GM18498 (cell line): ENCODE results near the gene TBCK.
"Not testable (repeated sequence)": the region's sequence is repeated elsewhere in the genome, so short reads cannot be mapped to it uniquely, and the experiment has no call there.

Experiments
- ATAC-seq: cut with Tn5 transposase; IDR thresholded peaks from one replicate; pipeline ENCODE4 v1.9.1; 2021; ENCODE audit warnings: mild to moderate bottlenecking, moderate library complexity; ENCODE audit not compliant: unreplicated experiment

The TBCK gene

DNA sequence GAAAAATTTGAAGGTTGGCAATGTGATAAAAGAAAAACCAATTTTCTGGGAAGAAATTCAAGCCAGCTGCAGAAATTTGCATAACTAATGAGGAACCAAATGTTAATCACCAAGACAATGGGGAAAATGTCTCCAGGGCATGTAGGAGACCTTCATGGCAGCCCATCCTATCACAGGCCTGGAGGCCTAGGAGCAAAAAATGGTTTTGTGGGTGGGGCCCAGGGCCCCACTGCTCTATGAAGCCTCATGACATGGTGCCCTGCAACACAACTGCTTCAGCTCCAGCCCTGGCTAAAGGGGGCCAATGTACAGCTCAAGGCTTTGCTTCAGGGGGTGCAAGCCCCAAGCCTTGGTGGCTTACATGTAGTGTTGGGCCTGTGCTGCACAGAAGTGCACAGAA is 184.0 kb downstream of the TBCK start:
- ATAC-seq, result no peak

DNA sequence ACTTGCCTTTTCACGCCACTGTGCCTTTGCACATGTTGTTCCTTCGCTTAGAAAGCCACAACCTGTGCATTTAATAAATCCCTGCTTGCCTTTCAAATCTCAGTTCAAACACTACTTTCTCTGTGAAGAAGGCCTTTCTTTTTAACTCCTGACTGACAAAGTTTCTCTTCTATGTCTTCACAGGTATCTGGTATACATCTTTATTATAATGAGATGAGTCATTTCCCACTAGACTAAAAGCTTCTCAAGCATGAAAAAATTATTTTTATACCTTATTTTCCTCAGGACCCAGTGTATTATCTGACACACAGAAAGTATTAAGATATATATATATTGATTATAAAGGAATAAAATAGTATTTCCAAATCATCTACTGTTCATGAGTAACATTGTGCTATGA is 189.9 kb downstream of the TBCK start:
- no peak for ATAC-seq

DNA sequence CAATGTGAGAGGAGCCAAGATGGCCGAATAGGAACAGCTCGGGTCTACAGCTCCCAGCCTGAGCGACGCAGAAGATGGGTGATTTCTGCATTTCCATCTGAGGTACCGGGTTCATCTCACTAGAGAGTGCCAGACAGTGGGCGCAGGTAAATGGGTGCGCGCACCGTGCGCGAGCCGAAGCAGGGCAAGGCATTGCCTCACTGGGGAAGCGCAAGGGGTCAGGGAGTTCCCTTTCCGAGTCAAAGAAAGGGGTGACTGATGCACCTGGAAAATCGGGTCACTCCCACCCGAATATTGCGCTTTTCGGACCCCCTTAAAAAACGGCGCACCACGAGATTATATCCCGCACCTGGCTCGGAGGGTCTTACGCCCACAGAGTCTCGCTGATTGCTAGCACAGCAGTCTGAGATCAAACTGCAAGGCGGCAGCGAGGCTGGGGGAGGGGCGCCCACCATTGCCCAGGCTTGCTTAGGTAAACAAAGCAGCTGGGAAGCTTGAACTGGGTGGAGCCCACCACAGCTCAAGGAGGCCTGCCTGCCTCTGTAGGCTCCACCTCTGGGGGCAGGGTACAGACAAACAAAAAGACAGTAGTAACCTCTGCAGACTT is 196.0 kb downstream of the TBCK start:
- not testable (repeated sequence) for ATAC-seq

DNA sequence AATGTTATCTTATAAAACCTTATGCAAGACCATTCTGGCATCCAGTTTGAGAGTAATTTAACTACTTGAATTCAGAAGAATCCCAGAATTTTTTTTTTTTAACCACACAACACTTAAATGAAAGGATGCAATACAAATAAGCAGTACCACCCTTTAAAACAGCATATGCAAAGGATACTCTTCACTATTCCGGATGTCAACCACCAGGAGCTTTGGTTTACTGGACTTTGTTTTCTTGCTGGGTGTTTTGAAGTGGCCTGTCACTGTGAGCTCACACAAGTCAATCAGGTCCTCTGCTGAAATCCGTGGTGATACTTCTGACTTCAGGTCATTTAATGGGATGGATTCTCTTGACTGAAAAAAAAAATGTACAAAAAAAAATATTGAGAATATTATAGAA is 200.0 kb downstream of the TBCK start:
- ATAC-seq, result no peak

DNA sequence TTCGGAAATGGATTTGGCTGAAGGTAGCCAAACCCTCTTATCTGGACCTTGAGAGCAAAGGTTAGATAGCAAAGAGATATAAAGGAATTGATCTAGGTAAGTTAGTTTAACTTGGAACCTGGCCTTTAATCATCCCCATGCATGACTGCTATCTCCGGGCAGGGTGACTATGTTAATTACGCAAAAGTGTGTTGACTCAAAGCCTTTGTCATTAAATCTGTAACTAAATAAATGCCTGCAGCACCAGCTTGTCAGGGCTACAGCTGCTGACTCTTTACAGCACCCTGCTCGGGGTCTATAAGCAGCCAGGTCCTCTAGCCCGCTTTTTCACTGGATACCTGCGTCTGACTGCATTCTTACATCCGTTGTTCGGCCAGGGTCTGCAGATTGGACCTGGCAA is 201.7 kb downstream of the TBCK start:
- ATAC-seq, result no peak

DNA sequence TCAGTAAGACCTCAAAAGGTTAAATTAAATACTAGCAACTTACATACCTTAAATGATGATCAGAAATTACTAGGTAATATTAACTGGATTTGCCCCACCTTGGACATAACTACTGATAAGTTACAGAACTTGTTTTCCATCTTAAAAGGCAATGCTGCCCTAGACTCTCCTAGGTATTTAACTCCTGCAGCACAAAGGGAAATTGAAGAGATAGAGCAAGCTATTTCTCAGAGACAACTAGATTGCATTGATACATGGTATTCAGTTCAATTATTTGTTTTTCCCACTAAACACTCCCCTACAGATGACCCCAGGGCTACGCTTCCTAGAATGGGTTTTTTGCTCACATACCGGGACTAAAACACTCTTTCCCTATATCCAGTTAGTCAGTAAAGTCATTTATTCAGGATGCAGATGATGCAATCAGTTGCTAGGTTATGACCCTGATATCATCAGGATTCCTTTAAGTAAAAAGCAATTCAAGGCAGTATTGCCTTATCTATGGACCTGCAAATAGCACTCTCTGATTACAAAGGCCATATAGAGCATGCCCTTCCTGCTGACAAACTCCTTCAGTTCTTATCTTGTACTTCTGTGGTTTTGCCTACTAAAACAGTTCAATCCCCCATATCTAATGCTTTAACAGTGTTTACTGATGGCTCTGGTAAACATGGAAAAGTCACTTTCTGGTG is 204.1 kb downstream of the TBCK start:
- not testable (repeated sequence) for ATAC-seq

DNA sequence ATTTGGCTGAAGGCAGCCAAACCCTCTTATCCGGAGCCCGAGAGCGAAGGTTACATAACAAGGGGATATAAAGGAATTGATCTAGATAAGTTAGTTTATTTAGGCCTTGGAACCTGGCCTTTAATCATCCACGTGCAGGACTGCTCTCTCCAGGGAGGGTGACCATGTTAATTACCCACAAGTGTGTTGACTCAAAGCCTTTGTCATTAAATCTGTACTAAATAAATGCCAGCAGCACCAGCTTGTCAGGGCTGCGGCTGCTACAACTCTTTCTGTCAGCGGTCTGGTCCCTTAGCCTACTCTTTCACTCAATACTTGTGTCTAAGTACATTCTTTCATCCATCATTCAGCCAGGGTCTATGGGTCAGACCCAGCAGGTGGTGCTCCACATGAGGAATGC is 206.1 kb downstream of the TBCK start:
- ATAC-seq, result no peak

DNA sequence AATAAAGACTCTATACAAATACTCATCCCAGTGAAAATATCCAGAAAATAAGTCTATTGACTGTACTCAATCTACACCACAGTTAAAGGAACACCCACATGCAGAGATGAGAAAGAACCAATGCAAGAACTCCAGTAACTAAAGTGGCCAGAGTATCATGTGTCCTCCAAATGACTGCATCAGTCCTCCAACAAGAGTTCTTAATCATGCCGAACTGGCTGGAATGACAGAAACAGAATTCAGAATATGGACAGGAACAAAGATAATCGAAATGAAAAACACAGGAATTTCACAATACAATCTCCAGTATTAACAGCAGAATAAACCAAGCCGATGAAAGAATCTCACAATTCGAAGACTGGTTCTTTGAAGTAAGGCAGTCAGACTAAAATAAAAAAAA is 210.3 kb downstream of the TBCK start:
- no peak for ATAC-seq

DNA sequence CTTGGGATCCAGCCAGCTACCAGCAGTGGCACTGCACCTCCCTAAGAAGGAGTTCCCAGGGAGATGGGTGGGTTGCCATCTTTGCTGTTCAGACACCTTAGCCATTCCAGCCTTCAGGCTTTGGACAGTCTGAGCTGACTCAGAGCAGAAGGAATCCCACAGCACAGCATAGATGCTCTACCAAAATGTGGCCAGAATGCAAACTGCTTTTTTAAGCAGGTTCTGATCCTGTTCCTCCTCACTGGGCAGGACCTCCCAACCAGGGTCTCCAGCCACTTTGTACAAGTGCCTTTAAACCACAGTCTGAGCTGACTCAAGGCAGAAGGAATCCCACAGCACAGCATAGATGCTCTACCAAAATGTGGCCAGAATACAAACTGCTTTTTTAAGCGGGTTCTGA is 211.7 kb downstream of the TBCK start:
- no peak for ATAC-seq

DNA sequence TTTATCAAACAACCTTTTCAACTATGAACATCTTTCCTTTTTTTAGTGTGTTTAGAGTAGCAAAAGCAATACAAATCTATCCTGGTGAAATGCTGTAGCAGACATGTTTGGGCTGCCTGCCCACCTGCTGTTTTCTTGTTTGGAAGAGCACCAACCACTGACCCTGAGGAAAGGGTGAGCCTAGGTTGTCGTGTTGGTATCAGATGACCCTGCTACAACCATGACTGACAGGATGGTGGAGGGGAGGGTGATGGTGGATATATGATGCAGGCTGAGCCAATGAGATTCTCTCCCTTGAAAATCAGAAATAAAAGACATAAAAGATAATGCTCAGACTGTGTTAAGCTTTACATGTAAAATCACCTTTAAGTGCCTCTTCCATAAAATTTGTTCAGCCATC is 219.6 kb downstream of the TBCK start:
- no peak for ATAC-seq

DNA sequence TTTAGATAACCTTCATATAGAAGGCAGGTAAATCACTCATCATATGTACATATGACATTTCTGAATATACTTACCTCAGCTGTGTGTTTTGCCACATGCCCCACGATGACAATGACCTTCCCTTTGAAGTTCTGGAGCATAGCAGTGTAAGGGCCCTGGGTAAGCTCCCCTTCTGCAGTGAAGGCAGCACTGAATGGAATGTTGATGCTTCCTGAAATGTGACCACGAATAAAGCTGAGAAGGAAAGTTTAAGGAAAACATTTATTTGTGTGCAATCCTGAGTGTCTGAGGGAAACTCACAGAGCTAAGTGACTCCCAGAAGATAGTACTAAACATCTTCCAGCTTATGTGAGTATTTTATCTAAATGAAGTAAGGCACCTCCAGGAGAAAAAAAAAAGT is 220.6 kb downstream of the TBCK start:
- ATAC-seq, result no peak

DNA sequence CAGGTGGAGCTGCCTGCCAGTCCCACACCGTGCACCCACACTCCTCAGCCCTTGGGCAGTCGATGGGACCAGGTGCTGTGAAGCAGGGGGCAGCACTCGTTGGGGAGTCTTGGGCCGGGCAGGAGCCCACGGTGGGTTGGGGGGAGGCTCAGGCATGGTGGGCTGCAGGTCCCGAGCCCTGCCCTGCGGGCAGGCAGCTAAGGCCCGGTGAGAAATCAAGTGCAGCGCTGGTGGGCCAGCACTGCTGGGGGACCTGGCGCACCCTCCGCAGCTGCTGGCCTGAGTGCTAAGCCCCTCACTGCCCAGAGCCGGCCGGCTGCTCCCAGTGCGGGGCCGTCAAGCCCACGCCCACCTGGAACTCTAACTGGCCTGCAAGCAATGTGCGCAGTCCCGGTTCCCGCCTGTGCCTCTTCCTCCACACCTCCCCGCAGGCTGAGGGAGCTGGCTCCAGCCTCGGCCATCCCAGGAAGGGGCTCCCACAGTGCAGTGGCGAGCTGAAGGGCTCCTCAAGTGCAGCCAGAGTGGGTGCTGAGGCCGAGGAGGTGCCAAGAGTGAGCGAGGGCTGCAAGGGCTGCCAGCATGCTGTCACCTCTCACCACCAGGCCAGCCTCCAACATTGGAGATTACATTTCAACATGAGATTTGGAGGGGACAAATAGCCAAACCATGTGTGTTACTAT is 223.5 kb downstream of the TBCK start:
- ATAC-seq, result no peak

DNA sequence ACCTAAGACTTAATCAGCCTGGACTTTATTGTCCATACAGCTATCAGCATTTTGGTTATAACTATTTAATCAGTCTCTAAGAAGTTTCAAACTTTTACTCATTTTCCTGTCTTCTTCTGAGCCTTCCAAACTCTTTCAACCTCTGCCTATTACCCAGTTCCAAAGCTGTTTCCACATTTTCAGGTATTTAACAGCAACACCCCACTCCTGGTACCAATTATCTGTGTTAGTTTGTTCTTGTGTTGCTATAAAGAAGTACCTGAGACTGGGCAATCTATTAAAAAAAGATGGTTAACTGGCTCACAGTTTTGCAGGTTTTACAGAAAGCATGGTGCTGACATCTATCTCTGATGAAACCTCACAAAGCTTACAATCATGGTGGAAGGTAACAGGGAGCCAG is 225.2 kb downstream of the TBCK start:
- no peak for ATAC-seq

DNA sequence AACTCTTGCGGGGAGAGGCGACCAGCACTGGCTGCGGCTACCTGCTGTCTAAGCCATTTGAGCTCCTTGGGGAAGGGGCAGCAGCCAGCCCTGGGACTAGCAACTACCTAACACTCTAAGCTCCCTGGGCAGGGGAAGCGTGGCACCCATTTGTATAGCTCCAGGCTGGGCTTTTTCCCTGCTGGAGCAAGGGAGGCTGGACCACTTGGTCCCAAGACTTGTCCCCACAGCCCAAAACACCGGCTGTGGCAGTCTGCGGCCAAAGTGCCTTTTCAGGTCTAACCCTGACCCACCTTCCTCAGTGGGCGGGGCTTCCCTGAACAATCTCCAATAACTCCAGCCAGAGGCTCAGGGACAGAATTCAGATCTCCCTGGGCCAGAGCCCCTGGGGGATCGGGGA is 232.9 kb downstream of the TBCK start:
- no peak for ATAC-seq

DNA sequence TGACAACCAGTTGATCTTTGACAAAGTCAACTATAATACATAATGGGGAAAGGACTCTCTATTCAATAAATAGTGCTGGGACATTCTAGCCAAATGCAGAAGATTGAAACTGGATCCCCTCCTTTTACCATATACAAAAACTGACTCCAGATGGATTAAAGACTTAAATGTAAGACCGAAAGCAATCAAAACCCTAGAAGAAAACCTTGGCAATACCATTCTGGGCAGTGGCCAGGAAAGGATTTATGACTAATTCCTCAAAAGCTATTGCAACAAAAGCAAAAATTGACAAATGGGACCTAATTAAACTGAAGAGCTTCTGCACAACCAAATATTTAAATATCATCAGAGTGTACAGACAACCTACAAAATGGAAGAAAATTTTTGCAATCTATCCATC is 235.6 kb downstream of the TBCK start:
- no peak for ATAC-seq

DNA sequence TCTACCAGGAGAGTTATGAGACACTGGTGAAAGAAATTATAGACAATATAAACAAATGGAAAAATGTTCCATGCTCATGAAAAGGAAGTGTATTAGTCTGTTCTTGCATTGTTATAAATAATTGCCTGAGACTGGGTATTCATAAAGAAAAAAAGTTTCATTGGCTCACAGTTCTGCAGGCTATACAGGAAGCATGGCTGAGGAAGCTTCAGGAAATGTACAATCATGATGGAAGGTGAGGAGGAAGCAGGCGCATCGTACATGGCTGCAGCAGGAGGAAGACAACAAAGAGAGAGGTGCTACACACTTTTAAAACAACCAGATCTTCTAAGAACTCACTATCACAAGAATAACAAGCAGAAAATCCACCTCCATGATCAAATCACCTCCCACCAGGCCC is 236.4 kb downstream of the TBCK start:
- ATAC-seq, result no peak

DNA sequence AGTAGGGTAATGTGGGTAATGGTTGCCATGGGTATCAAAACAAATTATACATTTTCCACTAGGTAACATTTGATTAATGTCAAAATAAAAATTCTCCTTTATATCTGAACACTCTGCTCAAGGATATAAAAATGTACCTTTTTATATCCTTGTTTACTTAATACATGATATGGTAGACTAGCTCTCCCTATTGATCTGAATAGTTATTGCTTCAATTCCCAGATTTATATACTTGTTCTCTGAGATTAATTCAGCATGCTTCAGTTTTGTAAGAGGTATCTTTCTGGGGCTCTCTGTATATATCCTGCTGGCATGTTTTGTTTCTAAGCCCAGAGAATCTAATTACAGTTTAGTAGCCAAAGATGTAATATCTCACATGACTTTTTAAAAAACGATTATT is 251.0 kb downstream of the TBCK start:
- no peak for ATAC-seq

DNA sequence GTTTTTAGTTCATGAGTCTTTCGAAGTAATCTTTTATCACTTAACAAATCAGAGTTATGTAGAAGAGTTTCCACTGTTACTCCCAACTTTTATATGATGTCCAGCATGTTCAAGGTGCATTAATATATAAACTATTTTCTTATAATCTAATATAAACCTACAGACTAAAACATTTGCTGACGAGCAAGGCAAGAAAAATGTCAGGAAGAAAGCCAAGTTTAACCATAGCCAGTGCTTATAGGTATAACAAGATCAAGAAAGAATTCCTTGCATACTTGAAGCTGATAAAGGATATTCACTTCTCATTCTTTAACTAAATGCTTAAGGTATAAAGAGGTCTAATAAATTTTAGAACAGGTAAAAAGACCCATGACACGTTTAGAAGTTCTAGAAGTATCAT is 253.0 kb downstream of the TBCK start:
- ATAC-seq, result no peak

DNA sequence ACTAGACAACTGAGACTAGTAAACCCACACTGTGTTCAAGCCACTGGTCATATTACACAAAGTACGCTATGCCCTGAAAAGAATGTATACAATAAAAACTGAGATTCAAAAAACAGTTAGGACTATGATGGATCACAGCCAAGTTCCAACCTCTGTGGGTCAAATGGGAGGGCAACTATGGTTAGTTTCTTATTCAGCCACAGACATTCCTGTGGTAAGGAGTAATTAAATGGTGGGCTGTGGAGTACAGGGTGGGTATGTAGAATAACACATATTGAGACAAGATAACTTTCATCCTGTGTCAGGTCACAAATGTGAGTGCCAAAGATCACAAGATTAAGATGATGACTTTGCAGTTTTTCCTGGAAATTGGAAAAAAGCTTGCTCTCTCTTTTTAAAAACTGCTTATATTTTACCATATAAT is 253.5 kb downstream of the TBCK start:
- ATAC-seq, result no peak

DNA sequence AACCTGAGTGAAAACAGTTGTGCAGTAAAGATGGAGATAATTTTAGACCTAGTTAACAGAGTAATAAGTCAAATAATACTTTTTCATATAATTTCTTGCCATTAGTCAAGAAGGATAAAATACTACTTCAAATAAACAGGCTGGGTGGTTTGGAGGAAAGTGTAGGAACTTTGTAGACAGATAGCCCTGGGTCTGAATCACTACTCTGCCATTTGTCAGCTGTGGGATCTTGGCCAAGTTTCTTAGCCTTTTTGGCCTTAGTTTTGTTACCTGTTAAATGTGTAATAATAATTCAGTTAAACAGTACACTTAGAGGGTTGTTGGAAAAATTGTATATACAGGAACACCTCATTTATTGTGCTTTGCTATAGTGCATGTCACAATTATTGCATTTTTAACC is 257.1 kb downstream of the TBCK start:
- ATAC-seq, result no peak

DNA sequence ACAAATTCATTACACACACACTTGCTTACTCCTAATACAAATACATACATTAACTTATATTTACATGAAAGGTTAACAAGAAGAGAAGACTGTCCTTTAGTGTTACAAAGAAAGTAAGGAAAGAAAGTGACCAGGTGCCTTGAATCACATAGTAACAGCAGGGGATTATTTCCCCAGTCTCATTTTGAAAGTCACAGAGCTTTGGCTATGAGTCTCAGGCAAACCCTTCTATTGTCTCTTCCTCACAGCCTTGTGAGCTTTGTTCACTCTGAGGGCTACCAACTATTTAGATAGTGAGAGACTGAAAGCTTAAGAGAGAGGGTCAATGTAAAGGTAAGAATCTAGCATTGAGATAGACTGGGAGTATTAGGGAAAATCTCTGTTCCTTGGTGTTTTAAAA is 259.1 kb downstream of the TBCK start:
- ATAC-seq, result no peak

DNA sequence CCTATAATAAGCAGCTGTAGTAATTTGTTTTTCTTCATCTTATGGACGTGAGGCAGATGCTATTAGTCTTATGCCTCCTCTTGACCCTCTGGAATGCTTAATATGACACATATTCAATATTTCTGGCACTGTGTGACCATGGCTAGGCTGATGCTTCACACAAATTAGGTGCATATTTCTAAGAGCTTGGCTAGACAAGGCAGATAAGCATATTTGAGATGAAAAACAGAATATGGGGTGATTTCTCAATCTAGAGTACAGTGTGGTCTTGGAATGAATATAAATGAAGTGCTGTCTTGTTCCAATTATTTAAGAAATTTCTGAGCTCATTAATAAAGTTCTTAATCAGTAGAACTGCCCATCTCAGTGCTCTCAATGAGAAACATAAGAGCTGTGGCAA is 264.5 kb downstream of the TBCK start:
- no peak for ATAC-seq

DNA sequence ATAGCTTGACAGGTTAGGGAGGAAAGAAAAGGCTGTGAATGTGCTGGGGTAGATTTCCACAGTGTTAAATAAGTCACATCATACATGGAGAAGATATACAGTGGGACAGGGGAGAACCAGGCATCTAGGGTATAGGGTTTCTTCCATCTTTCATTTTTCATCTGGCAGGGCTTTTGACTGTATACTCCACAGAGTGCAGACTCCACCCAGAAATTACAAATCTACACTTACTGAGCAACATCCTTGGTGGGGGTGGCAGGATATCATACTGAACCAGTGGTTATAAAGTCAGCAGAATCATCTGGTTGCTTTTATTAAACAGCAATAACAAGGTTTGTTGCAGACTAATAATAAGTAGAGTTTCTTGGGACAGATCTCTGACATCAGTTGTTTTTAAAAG is 266.5 kb downstream of the TBCK start:
- ATAC-seq, result no peak
